ENCODE data around the gene ERRFI1. TPM values are rescaled to one million over a fixed set of nuclear protein-coding genes. Genes with fewer than 3 reads are reported as not detected.
A peak's percentile ranks its signal among the peaks of the same experiment; 100 is the strongest.
"Not testable (repeated sequence)": the region's sequence is repeated elsewhere in the genome, so short reads cannot be mapped to it uniquely, and the experiment has no call there.

ERRFI1 gene, protein sequence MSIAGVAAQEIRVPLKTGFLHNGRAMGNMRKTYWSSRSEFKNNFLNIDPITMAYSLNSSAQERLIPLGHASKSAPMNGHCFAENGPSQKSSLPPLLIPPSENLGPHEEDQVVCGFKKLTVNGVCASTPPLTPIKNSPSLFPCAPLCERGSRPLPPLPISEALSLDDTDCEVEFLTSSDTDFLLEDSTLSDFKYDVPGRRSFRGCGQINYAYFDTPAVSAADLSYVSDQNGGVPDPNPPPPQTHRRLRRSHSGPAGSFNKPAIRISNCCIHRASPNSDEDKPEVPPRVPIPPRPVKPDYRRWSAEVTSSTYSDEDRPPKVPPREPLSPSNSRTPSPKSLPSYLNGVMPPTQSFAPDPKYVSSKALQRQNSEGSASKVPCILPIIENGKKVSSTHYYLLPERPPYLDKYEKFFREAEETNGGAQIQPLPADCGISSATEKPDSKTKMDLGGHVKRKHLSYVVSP
- total RNA-seq = 1 to 10 TPM; 1.8 to 3.1 TPM

DNA sequence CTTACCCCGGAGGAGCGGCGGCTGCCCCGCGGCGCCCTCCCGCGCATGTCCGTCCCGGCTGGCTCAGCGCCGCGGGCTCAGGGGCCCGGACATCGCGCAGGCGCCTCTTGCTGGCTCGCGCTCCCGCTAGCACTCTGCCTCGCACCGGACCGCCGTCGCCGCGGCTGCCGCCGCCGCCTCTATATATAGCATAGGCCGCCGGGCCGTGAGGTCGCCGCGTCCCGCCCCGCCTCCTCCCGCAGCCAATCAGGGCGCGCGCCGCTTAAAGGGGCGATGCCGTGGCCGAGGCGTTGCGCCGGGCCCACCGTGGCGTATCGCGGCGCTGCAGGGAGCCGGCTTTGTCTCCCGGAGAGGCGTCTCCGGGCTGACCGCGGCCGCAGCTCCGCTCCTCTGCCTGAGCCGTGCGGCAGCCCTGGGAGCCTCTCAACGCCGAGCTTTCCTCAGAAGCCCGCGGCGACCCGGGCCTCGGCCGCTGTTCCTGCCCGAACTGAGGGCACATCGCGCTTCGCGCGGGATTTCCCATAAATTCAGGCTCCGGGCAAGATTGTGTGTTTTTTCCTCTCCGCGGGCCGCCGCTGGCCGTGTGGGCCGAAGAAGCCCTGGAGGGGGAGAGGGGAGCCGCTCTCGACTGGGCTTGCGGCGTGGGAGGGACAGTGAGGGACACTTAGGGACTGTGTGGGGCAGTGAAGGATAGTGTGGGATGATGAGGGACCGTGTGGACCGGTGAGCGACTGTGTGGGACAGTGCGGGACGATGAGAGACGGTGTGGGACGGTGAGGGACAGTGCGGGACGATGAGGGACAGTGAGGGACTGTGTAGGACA, at the start of gene ERRFI1:
Gene ERRFI1 (minus strand): TSS at position 157 of the 823 bp plus-strand sequence. CDS start 10,690 bp downstream, outside the sequence.
- peaks cover 6% of the 10 kb centered on the region for H3K36me3 Mint-ChIP-seq (ENCODE audit: low read depth)
- H3K4me1 Mint-ChIP-seq = peaks cover 11% of the 10 kb centered on the region
- ATAC-seq (replicated peaks) = peak; percentile 98
- no peaks in the 10 kb centered on the region for H3K9me3 Mint-ChIP-seq
- peak within 1 kb of the TSS; percentile 84 for H3K4me3 Mint-ChIP-seq
- peaks cover 16% of the 10 kb centered on the region for H3K27me3 Mint-ChIP-seq
- no peak within 1 kb of the TSS for H3K27ac Mint-ChIP-seq

DNA sequence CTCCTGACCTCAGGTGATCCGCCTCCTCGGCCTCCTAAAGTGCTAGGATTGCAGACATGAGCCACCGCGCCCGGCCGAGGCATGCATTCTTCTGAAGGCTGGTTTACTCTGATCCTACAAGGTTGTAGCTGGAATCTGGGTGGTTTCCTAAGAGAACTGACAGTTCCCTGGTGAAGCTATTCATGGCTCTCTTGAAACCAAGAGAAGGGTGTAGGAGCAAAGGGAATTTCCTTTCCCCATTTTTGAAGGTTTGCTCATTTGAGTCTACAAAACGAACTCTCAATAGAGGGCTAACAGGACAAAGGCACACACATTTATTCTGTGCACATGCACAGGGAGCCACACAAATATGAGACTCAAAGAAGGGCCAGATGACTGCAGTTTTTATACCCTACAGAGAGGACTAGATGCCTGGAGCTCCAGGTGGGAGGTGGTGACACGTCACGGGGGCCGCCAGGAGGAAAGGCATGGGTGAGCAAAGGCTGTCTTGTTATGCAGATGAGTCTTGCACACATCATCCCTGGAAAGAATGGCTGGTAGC, 49.5 kb upstream of the ERRFI1 start:
- H3K4me3 Mint-ChIP-seq = no peak overlapping the region
- no peak for ATAC-seq (replicated peaks)
- no peaks in the 10 kb centered on the region for H3K36me3 Mint-ChIP-seq (ENCODE audit: low read depth)
- peaks cover 6% of the 10 kb centered on the region for H3K4me1 Mint-ChIP-seq
- H3K9me3 Mint-ChIP-seq = no peaks in the 10 kb centered on the region
- H3K27me3 Mint-ChIP-seq = peaks cover 8% of the 10 kb centered on the region
- H3K27ac Mint-ChIP-seq = no peak overlapping the region

DNA sequence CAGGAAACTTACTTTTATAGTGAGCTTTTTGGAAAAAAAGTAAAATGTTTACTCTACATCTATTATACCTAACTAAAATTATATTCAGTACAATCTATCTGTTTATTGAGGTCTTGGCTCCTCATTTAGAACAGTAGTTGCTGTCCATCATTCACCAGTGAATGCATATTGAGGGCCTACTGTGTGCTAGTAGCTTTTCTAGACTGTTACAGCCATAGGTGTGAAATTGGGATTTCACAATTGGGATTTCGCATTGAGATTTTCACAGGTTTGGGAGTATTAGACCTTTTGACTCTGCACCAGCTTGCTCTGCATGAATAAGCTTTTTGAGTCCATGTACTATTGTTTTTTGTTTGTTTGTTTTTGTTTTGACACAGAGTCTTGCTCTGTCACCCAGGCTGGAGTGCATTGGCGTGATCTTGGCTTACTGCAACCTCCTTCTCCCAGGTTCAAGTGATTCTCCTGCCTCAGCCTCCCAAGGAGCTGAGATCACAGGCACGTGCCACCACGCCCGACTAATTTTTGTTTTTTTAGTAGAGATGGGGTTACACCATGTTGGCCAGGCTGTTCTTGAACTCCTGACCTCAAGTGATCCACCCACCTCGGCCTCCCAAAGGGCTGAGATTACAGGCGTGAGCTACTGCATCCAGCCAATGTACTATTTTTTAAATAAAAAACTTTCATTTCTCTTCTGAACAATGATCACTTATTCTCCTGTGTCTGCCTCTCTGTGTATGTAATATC, 47.2 kb upstream of the ERRFI1 start:
- no peak for ATAC-seq (replicated peaks)
- H3K4me3 Mint-ChIP-seq = no peak overlapping the region
- no peak overlapping the region for H3K27ac Mint-ChIP-seq
- no peaks in the 10 kb centered on the region for H3K9me3 Mint-ChIP-seq
- peaks cover 3% of the 10 kb centered on the region for H3K4me1 Mint-ChIP-seq
- H3K36me3 Mint-ChIP-seq (ENCODE audit: low read depth) = no peaks in the 10 kb centered on the region
- H3K27me3 Mint-ChIP-seq = peaks cover 12% of the 10 kb centered on the region

DNA sequence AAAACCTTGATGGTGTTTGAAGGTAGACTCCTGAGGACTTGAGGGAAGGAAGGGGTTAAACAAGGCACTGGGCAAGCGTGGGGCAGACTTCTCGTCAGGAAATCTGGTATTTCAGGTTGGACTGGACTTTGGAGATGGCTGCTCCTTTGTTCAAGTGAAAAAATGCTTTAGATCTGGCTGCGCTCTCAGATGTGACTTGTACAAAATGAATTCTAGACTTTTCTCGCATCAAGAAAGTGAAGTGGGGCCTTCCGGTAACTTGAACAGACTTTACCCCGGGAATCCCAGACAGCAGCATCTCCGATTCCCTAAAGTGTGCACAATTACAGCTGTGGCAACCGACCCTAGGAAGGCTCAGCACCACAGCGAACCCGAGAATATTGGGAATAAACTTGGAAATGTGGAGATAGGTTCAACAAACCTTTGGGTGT, 44.3 kb upstream of the ERRFI1 start:
- H3K9me3 Mint-ChIP-seq = no peaks in the 10 kb centered on the region
- no peak for ATAC-seq (replicated peaks)
- H3K36me3 Mint-ChIP-seq (ENCODE audit: low read depth) = no peaks in the 10 kb centered on the region
- no peak overlapping the region for H3K4me3 Mint-ChIP-seq
- no peak overlapping the region for H3K27ac Mint-ChIP-seq
- no peaks in the 10 kb centered on the region for H3K4me1 Mint-ChIP-seq
- peaks cover 10% of the 10 kb centered on the region for H3K27me3 Mint-ChIP-seq

DNA sequence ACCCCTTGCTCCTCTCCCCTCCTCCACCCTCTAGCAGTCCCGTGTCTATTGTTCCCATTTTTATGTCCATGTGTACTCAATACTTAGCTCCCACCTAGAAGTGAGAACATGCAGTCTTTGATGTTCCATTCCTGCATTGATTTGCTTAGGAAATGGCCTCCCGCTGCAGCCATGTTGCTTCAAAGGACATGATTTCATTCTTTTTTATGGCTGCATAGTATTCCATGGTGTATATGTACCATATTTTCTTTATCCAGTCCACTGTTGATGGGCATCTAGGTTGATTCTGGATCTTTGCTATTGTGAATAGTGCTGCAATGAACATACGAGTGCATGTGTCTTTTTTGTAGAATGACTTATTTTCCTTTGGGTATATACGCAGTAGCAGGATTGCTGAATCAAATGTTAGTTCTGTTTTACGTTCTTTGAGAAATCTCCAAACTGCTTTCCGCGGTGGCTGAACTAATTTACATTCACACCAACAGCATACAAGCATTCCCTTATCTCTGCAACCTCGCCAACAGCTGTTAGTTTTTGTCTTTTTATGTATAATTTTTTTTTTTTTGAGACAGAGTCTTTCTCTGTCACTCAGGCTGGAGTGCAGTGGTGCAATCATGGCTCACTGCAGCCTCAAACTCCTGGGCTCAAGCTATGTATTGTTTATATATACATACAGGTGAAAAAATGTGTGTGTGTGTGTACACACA, 43.7 kb upstream of the ERRFI1 start:
- H3K36me3 Mint-ChIP-seq (ENCODE audit: low read depth); H3K27ac Mint-ChIP-seq; H3K9me3 Mint-ChIP-seq; H3K4me3 Mint-ChIP-seq; H3K4me1 Mint-ChIP-seq; ATAC-seq (replicated peaks): not testable (repeated sequence)
- H3K27me3 Mint-ChIP-seq = peaks cover 13% of the 10 kb centered on the region

DNA sequence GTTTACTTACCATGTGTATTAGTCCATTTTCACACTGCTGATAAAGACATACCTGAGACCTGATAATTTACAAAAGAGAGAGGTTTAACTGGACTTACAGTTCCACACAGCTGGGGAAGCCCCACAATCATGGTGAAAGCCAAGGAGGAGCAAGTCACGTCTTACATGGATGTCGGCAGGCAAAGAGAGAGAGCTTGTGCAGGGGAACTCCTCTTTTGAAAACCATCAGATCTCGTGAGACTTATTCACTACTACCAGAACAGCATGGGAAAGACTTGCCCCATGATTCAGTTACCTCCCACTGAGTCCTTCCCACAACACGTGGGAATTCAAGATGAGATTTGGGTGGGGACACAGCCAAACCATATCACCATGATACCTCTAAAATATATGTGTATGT, 39.3 kb upstream of the ERRFI1 start:
- H3K36me3 Mint-ChIP-seq (ENCODE audit: low read depth) = no peaks in the 10 kb centered on the region
- H3K27ac Mint-ChIP-seq = no peak overlapping the region
- H3K4me1 Mint-ChIP-seq = no peaks in the 10 kb centered on the region
- H3K4me3 Mint-ChIP-seq = no peak overlapping the region
- peaks cover 11% of the 10 kb centered on the region for H3K27me3 Mint-ChIP-seq
- no peaks in the 10 kb centered on the region for H3K9me3 Mint-ChIP-seq
- ATAC-seq (replicated peaks) = no peak

DNA sequence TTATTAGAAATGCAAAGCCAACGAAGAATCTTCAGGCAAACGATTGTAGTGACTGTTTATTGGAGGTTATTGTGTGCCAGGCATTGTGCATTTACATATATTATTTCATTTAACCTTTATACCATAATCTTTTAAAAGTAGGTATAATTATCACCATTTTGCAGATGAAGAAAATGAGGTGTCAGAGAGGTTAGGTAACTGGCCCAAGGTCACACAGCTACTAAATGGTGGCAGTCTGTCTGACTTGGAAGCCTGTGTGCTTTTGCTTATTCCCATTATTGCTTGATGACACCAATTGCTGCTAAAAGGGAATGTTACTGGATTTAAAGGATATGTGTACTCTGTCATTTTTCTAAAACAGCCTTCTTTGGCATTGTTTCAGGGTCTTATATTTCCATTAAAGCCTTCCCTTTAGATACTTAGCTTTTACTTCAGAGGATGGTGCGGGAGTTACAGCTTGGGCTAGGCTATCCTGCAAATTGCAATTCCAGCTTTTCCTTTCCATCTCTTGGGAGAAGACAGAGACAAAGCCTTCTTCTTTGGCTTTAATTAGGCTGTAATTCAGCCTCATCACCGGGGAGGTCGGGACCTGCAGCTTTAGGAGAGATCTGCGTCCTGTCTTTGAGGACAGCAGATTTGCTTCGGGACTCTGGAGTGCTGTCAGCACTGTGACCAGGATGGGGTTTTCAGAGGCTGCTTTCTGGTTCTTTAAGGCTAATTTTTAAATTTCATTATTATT, 37.4 kb upstream of the ERRFI1 start:
- Mint-ChIP-seq H3K27me3 (peaks cover 7% of the 10 kb centered on the region), H3K36me3 (ENCODE audit: low read depth) (no peaks in the 10 kb centered on the region), H3K4me1 (no peaks in the 10 kb centered on the region), H3K27ac (no peak overlapping the region), H3K9me3 (no peaks in the 10 kb centered on the region), H3K4me3 (no peak overlapping the region)
- no peak for ATAC-seq (replicated peaks)

DNA sequence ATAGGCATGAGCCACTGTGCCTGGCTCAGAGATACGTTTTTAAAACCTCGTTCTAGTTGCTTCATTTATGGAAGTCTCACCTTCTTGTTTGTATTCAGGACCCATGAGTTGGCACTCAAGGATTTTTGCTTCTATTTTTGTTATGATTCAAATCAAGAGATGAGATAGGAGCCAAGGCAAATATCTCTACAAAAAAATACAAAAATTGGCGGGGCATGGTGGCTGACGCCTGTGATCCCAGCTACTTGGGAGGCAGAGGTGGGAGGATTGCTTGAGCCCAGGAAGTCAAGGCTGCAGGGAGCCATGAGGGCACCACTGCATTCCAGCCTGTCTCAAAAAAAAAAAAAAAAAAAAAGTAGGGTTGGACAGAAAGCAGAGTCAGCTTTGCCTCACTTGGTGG, 36.8 kb upstream of the ERRFI1 start:
- Mint-ChIP-seq H3K36me3 (ENCODE audit: low read depth) (no peaks in the 10 kb centered on the region), H3K4me1 (no peaks in the 10 kb centered on the region), H3K27ac (no peak overlapping the region), H3K27me3 (peaks cover 7% of the 10 kb centered on the region), H3K9me3 (no peaks in the 10 kb centered on the region), H3K4me3 (no peak overlapping the region)
- ATAC-seq (replicated peaks) = no peak

DNA sequence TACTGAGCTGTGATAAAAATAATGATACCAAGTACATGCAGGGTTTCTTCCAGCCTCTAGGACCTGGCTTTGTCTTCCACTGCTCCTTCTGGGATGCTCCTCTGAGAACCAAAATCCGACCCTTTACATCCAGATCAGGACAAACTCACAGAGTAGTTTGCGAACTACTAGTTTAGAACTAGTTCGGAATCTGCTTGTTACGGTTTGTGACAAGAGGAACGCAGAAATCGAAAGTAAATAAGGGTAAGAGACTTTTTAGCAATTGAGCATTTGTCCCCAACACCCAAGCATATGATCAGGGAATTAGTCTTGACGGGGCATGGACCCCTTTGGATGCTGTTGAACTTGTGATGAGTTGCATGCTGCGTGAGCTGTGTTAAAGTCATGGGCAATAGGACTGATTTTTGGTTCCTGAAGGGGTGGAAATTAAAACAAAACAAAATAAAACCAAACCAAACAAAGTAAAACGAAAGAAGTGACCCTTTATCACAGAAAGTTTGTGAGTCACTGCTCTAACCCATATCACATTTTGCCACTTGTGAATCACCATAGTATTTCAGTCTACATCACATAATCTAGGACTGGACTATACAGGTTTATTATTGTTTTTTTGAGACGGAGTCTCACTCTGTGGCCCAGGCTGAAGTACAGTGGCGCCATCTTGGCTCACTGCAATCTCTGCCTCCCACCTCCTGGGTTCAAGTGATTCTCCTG, 35.7 kb upstream of the ERRFI1 start:
- Mint-ChIP-seq H3K27me3 (peaks cover 7% of the 10 kb centered on the region), H3K27ac (no peak overlapping the region)

DNA sequence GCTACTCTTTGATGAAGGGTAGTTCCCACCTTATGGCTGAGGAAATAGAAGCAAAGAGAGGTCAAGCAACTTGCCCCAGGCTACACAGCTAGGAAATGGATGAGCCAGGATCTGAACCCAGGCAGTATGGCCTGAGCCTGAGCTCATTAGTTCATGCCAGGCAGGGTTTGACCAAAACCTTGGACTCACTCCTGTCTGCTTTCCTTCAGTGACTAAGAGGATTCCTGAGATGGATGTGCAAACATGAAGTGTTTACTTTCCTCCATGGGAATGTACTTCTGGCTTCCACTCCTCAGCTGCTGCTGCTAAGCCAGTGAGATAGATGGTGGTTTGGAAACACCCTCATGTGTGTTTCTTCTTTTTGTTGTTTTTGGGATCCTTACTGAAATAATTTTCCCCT, 35.1 kb upstream of the ERRFI1 start:
- Mint-ChIP-seq H3K4me1 (no peaks in the 10 kb centered on the region), H3K27ac (no peak overlapping the region), H3K4me3 (no peak overlapping the region), H3K27me3 (peaks cover 7% of the 10 kb centered on the region), H3K36me3 (ENCODE audit: low read depth) (no peaks in the 10 kb centered on the region), H3K9me3 (no peaks in the 10 kb centered on the region)
- ATAC-seq (replicated peaks) = no peak

More for the DNA sequence above, 35.7 kb upstream of the ERRFI1 start:
- Mint-ChIP-seq H3K4me3 (no peak overlapping the region), H3K4me1 (no peaks in the 10 kb centered on the region), H3K36me3 (ENCODE audit: low read depth) (no peaks in the 10 kb centered on the region), H3K9me3 (no peaks in the 10 kb centered on the region)
- no peak for ATAC-seq (replicated peaks)

DNA sequence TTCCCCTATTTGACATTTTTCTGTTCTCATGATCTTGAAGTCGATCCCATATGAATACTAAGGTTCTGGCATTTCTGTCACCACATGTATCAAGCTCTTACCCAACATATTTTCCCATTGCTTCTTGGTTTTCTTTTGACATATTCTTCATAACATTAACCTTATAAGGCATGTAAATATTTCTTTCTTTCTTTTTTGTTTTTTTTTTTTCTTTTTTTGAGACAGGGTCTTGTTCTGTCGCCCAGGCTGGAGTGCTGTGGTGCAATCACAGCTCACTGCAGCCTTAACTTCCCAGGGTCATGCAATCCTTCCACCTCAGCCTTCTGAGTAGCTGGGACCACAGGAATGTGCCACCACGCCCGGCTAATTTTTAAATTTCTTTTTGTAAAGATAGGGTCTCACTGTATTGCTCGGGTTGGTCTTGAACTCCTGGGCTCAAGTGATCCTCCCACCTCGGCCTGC, 33.1 kb upstream of the ERRFI1 start:
- Mint-ChIP-seq H3K36me3 (ENCODE audit: low read depth) (no peaks in the 10 kb centered on the region), H3K27ac (no peak overlapping the region), H3K9me3 (no peaks in the 10 kb centered on the region), H3K4me1 (no peaks in the 10 kb centered on the region), H3K4me3 (no peak overlapping the region), H3K27me3 (peaks cover 3% of the 10 kb centered on the region)
- ATAC-seq (replicated peaks) = no peak

DNA sequence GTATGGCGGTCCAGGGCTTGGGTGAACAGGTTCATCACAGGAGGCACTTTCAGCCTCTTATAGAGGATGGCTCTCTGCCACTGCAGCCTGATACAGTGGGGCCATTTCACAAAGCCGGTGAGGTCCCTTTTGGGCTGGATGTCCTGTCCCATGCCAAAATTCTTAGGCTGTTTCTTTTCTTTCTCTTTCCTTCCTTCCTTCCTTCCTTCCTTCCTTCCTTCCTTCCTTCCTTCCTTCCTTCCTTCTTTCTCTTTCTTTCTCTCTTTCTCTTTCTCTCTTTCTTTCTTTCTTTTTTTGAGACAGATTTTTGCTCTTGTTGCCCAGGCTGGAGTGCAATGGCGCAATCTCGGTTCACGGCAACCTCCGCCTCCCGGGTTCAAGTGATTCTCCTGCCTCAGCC, 31.7 kb upstream of the ERRFI1 start:
- not testable (repeated sequence) for H3K36me3 Mint-ChIP-seq (ENCODE audit: low read depth); ATAC-seq (replicated peaks); H3K9me3 Mint-ChIP-seq; H3K4me3 Mint-ChIP-seq; H3K27me3 Mint-ChIP-seq; H3K4me1 Mint-ChIP-seq
- peak overlapping the region; percentile 28 for H3K27ac Mint-ChIP-seq

DNA sequence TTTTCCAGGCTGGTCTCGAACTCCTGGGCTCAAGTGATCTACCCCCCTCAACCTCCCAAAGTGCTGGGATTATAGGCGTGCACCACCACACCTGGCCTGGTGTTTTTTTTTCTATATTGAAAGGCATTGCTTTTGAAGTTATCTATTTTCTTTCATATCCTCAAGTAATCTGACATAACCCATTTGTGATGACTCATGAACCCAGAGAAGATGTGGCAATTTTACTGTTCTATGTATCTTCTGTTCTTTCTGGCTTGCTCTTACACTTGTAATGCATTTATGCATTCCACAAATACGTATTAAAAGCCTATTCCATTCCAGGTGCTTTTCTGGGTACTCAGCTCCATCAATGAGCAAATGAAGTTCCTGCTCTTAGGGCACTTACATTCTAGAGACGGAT, 29.9 kb upstream of the ERRFI1 start:
- no peak overlapping the region for H3K27ac Mint-ChIP-seq
- no peaks in the 10 kb centered on the region for H3K4me1 Mint-ChIP-seq
- no peaks in the 10 kb centered on the region for H3K27me3 Mint-ChIP-seq
- H3K9me3 Mint-ChIP-seq = no peaks in the 10 kb centered on the region
- no peak overlapping the region for H3K4me3 Mint-ChIP-seq
- no peaks in the 10 kb centered on the region for H3K36me3 Mint-ChIP-seq (ENCODE audit: low read depth)
- ATAC-seq (replicated peaks) = no peak
